ENCODE measurements around the gene CAMSAP2. TPM values are rescaled to one million over a fixed set of nuclear protein-coding genes. Genes with fewer than 3 reads are reported as not detected.

CAMSAP2 gene
- total RNA-seq, 1 experiment from 2014 or later, result 20.7 TPM

DNA sequence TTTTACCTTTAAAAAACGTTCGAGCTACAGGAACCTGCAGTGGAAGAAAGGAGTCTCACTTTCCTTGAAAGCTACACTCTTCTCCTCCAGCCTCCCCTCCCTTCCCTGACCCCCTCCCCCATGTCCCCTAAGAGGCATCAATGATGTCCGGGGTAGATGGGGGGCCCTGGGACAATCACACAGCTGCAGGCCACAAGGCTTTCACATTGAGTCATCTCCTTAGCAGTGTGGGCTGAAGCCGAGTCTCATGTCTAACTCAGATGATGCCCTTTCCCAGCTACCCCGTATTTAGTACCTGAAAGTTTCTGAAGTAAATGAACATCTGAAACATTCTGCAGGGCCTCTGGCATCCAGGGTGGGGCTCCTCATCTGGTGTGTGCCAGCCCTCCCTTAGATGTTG is 127.8 kb downstream of the CAMSAP2 start (continued):
- TF ChIP-seq AR (CRISPR knock-in tag; IDR thresholded peaks at IDR 0.05) (no peak), CTCF (IDR thresholded peaks at IDR 0.05) (no peak), FOXP1 (CRISPR knock-in tag; IDR thresholded peaks at IDR 0.05; ENCODE audit: borderline replicate concordance) (no peak)
- TF ChIP-seq, protein P1, sequence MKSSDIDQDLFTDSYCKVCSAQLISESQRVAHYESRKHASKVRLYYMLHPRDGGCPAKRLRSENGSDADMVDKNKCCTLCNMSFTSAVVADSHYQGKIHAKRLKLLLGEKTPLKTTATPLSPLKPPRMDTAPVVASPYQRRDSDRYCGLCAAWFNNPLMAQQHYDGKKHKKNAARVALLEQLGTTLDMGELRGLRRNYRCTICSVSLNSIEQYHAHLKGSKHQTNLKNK (CRISPR knock-in tag; IDR thresholded peaks at IDR 0.05), result no peak
- TF ChIP-seq, protein P2, sequence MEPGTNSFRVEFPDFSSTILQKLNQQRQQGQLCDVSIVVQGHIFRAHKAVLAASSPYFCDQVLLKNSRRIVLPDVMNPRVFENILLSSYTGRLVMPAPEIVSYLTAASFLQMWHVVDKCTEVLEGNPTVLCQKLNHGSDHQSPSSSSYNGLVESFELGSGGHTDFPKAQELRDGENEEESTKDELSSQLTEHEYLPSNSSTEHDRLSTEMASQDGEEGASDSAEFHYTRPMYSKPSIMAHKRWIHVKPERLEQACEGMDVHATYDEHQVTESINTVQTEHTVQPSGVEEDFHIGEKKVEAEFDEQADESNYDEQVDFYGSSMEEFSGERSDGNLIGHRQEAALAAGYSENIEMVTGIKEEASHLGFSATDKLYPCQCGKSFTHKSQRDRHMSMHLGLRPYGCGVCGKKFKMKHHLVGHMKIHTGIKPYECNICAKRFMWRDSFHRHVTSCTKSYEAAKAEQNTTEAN (CRISPR knock-in tag; IDR thresholded peaks at IDR 0.05), result no peak

DNA sequence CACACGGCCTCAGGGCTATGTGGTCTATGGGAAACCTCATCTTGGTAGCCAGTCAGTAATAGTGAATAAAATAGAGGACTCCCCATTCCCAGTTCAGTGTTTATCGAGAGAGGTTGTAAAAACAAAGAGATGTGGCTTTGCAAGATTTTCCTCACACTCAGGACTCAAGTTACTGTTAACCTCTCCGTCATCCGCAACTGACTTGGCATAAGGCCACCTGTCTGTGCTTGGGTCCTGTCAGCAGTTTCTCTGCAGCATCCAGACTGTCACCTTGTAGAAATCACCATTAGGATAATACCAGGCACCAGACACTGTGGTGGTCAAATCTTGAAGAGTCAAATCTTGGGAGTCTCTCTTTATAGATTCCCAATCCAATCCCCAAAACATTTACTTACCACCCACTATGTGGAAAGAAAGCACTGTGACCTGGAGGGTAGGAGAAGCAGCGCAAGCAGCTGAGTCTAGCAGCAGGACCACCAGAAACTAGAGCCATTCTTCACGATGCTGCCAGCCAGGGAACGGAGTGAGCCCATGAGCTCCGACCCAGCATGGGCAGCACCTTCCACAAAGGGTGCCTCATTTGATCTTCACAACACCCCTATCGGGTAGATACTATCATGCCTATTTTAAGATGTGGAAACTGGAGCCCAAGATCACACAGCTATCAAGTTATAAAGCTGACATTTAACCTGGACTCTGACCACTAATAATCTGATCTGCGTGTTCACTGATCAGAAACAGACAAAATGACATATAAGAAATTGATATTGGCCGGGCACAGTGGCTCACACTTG is 128.5 kb downstream of the CAMSAP2 start:
- DNase-seq (ENCODE audit: low spot score), result no peak
- H3K4me3 Mint-ChIP-seq, result no peak overlapping the region

More for the DNA sequence above, 128.5 kb downstream of the CAMSAP2 start:
- 0 out of 2 replicates have a peak, but pooled peaks cover 4% of the 10 kb centered on the region for H3K36me3 Mint-ChIP-seq
- H3K4me1 Mint-ChIP-seq, result peaks cover 4% of the 10 kb centered on the region; the same call in 1 of the 2 replicates
- peaks cover 11% of the 10 kb centered on the region for H3K27me3 Mint-ChIP-seq (ENCODE audit: low read depth)
- TF ChIP-seq TCF7 (CRISPR knock-in tag; IDR thresholded peaks at IDR 0.05; ENCODE audit: low read depth) (no peak), ZNF532 (CRISPR knock-in tag; IDR thresholded peaks at IDR 0.05; ENCODE audit: borderline replicate concordance) (no peak), KAT7 (CRISPR knock-in tag; IDR thresholded peaks at IDR 0.05; ENCODE audit: borderline replicate concordance) (no peak), STAT6 (CRISPR knock-in tag; conservative IDR thresholded peaks at IDR 0.05; ENCODE audit: low read depth) (no peak), TP53 (CRISPR knock-in tag; IDR thresholded peaks at IDR 0.05) (no peak), CTCF (IDR thresholded peaks at IDR 0.05) (no peak), JAZF1 (CRISPR knock-in tag; IDR thresholded peaks at IDR 0.05) (no peak), EMX1 (CRISPR knock-in tag; IDR thresholded peaks at IDR 0.05) (no peak), RELA (CRISPR knock-in tag; IDR thresholded peaks at IDR 0.05; ENCODE audit: borderline replicate concordance) (no peak), ZNF232 (CRISPR knock-in tag; IDR thresholded peaks at IDR 0.05) (no peak)
- TF ChIP-seq, protein P3, sequence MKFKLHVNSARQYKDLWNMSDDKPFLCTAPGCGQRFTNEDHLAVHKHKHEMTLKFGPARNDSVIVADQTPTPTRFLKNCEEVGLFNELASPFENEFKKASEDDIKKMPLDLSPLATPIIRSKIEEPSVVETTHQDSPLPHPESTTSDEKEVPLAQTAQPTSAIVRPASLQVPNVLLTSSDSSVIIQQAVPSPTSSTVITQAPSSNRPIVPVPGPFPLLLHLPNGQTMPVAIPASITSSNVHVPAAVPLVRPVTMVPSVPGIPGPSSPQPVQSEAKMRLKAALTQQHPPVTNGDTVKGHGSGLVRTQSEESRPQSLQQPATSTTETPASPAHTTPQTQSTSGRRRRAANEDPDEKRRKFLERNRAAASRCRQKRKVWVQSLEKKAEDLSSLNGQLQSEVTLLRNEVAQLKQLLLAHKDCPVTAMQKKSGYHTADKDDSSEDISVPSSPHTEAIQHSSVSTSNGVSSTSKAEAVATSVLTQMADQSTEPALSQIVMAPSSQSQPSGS (CRISPR knock-in tag; IDR thresholded peaks at IDR 0.05; ENCODE audit: borderline replicate concordance, low read depth), result no peak
- ChIA-PET POLR2A (no interaction called here), CTCF (interaction anchor here (1.0 to 1.4 kb wide), 5 partner anchors 24 to 332 kb away, joined by 3 to 4 read pairs (median 3); no protein-coding TSS in a partner anchor)
- no peaks in the 10 kb centered on the region for H3K9me3 Mint-ChIP-seq
- no peak overlapping the region for H3K27ac Mint-ChIP-seq
- ATAC-seq, result peak; percentile 13; the same call in 1 of the 2 replicates
